Sigmoid colon (tissue), 7 donors: ENCODE results near the gene SYNE2. TPM values are rescaled to one million over a fixed set of nuclear protein-coding genes. Genes with fewer than 3 reads are reported as not detected.
"Not testable (repeated sequence)": the region's sequence is repeated elsewhere in the genome, so short reads cannot be mapped to it uniquely, and the experiment has no call there.

Source experiments
- DNase-seq: peaks from one replicate; pipeline ENCODE4 v3.0.0-alpha.2; 2019
- H3K27ac ChIP-seq, 4 donors: fragments of 200-600 bp; sonication (generic); one replicate each; pipeline ENCODE4 v1.5.1; 2016 to 2019; ENCODE audit warnings: mild to moderate bottlenecking in 1 of 4
- H3K27me3 ChIP-seq, 3 donors: fragments of 200-600 bp; sonication (generic); one replicate each; pipeline ENCODE4 v1.5.1; 2019; ENCODE audit warnings: mild to moderate bottlenecking in 1 of 3
- H3K36me3 ChIP-seq, 4 donors: fragments of 200-600 bp; sonication (generic); one replicate each; pipeline ENCODE4 v1.5.1; 2016 to 2019
- H3K4me1 ChIP-seq, 4 donors: fragments of 200-600 bp; sonication (generic); one replicate each; pipeline ENCODE4 v1.5.1; 2017 to 2019
- H3K4me3 ChIP-seq, 4 donors: fragments of 200-600 bp; sonication (generic); one replicate each; pipeline ENCODE4 v1.5.1; 2017 to 2019; ENCODE audit warnings: mild to moderate bottlenecking in 2 of 4, moderate library complexity in 1 of 4
- H3K9me3 ChIP-seq, 4 donors: fragments of 200-600 bp in 3 of 4; sonication (generic) in 3 of 4; one replicate each; pipeline versions ENCODE4 v1.5.1 to v1.6.1; 2013 to 2019
- CTCF ChIP-seq, 4 experiments: fragments of 450-650 bp in 3 of 4; fragments of 200-600 bp in 1 of 4; IDR thresholded peaks; one replicate each; pipeline ENCODE4 v1.5.1; 2016 to 2019; ENCODE audit warnings: antibody characterized with exemption in 4 of 4, mild to moderate bottlenecking in 3 of 4, moderate library complexity in 2 of 4
- EP300 ChIP-seq, 4 donors: sonication (generic); formaldehyde crosslinking; IDR thresholded peaks; one replicate each; pipeline ENCODE4 v1.6.1; 2017; ENCODE audit warnings: antibody characterized with exemption in 4 of 4
- POLR2A ChIP-seq, 2 donors: fragments of 450-650 bp; IDR thresholded peaks; one replicate each; pipeline ENCODE4 v1.6.1; 2016; ENCODE audit warnings: antibody characterized with exemption in 2 of 2, mild to moderate bottlenecking in 2 of 2, moderate library complexity in 2 of 2
- POLR2AphosphoS5 ChIP-seq, 4 donors: sonication (generic); formaldehyde crosslinking; IDR thresholded peaks; one replicate each; pipeline ENCODE4 v1.6.1; 2017; ENCODE audit warnings: antibody characterized with exemption in 4 of 4
- WGBS, 2 donors: extraction: QIAGEN DNeasy Blood & Tissue Kit; methylation state at CpG; one replicate each; pipeline ENCODE4 v1.1.7; 2013; 5-methylcytosine and 5-hydroxymethylcytosine counted together
- intact Hi-C: fragments of 100-400 bp; cut with DNase I; formaldehyde crosslinking; loops from one replicate; pipeline ENCODE4 v1.15.1; 2023
- polyA plus RNA-seq, 3 donors: library from polyadenylated mRNA; stranded (reverse); fragments of 200-250 nt; gene quantifications; one replicate each; pipeline ENCODE4 v1.2.3, GENCODE V29; 2013
- total RNA-seq, 4 donors: library from RNA; depleted of rRNA; stranded (reverse); fragments of >200 nt; gene quantifications; one replicate each; pipeline ENCODE4 v1.1.0, GENCODE V29; 2016
- donor health status: healthy with polysubstance abuse.
- donor health status: Bipolar disorder and iron deficiency.
- donor health status: healthy.

SYNE2 gene
- total and polyA plus RNA-seq, 7 donors, result 25.8 to 70.6 (median 54.6) TPM

GRCh38 chr14:63855281-63855680 lies 2.5 kb downstream of the SYNE2 start:
- WGBS, 2 donors, result 65 to 85% methylated on average over 4 of the region's 4 CpGs
- intact Hi-C loops, result no loop called here

GRCh38 chr14:63857466-63858030 lies 4.7 kb downstream of the SYNE2 start:
- no peaks in the 10 kb centered on the region for H3K9me3 ChIP-seq
- intact Hi-C loops, result no loop called here
- WGBS, 2 donors, result 88 to 92% methylated on average over 3 of the region's 3 CpGs
- H3K4me3 ChIP-seq, result no peak overlapping the region
- no peaks in the 10 kb centered on the region for H3K27me3 ChIP-seq
- peaks cover 0 to 8% (median 7%) of the 10 kb centered on the region in 4 donors for H3K4me1 ChIP-seq
- TF ChIP-seq POLR2A (IDR thresholded peaks at IDR 0.05) (no peak), CTCF (IDR thresholded peaks at IDR 0.05) (no peak), POLR2AphosphoS5 (IDR thresholded peaks at IDR 0.05) (no peak), EP300 (IDR thresholded peaks at IDR 0.05) (no peak)
- H3K27ac ChIP-seq, result no peak overlapping the region
- no peaks in the 10 kb centered on the region for H3K36me3 ChIP-seq
- DNase-seq, result no peak

More at GRCh38 chr14:63855281-63855680, 2.5 kb downstream of the SYNE2 start:
- TF ChIP-seq EP300 (IDR thresholded peaks at IDR 0.05) (no peak), CTCF (IDR thresholded peaks at IDR 0.05) (no peak), POLR2AphosphoS5 (IDR thresholded peaks at IDR 0.05) (no peak), POLR2A (IDR thresholded peaks at IDR 0.05) (no peak)
- Histone ChIP-seq H3K4me1 (peaks cover 0 to 12% (median 8%) of the 10 kb centered on the region in 4 donors), H3K27ac (no peak overlapping the region), H3K36me3 (no peaks in the 10 kb centered on the region), H3K27me3 (no peaks in the 10 kb centered on the region), H3K9me3 (no peaks in the 10 kb centered on the region), H3K4me3 (no peak overlapping the region)
- DNase-seq, result no peak

- no peak for DNase-seq
- Histone ChIP-seq H3K9me3 (no peaks in the 10 kb centered on the region), H3K4me1 (peaks cover 0 to 12% (median 6%) of the 10 kb centered on the region in 4 donors), H3K36me3 (no peaks in the 10 kb centered on the region), H3K27me3 (no peaks in the 10 kb centered on the region), H3K27ac (no peak overlapping the region), H3K4me3 (no peak overlapping the region)
- intact Hi-C loops, result no loop called here
- 1 to 16% methylated on average over 1 of the region's 1 CpG for WGBS, 2 donors
- TF ChIP-seq POLR2A (IDR thresholded peaks at IDR 0.05) (no peak), POLR2AphosphoS5 (IDR thresholded peaks at IDR 0.05) (no peak), CTCF (IDR thresholded peaks at IDR 0.05) (no peak), EP300 (IDR thresholded peaks at IDR 0.05) (no peak)
Measured at GRCh38 chr14:63860146-63860545, 7.3 kb downstream of the SYNE2 start.

- H3K27me3 ChIP-seq, result no peaks in the 10 kb centered on the region
- no peaks in the 10 kb centered on the region for H3K36me3 ChIP-seq
- intact Hi-C loops, result no loop called here
- no peak overlapping the region for H3K4me3 ChIP-seq
- no peak for DNase-seq
- peaks cover 0 to 12% (median 6%) of the 10 kb centered on the region in 4 donors for H3K4me1 ChIP-seq
- TF ChIP-seq CTCF (IDR thresholded peaks at IDR 0.05) (no peak), POLR2AphosphoS5 (IDR thresholded peaks at IDR 0.05) (no peak), EP300 (IDR thresholded peaks at IDR 0.05) (no peak), POLR2A (IDR thresholded peaks at IDR 0.05) (no peak)
- no peaks in the 10 kb centered on the region for H3K9me3 ChIP-seq
- no peak overlapping the region for H3K27ac ChIP-seq
- 91 to 92% methylated on average over 8 of the region's 8 CpGs for WGBS, 2 donors
Measured at GRCh38 chr14:63862163-63862562, 9.4 kb downstream of the SYNE2 start.

GRCh38 chr14:63863004-63863403 lies 10.2 kb downstream of the SYNE2 start:
- no peaks in the 10 kb centered on the region for H3K9me3 ChIP-seq
- no peak overlapping the region for H3K27ac ChIP-seq
- no peaks in the 10 kb centered on the region for H3K36me3 ChIP-seq
- no peak for DNase-seq
- H3K27me3 ChIP-seq, result no peaks in the 10 kb centered on the region
- no peak overlapping the region for H3K4me3 ChIP-seq
- intact Hi-C loops, result no loop called here
- no peak for TF ChIP-seq POLR2AphosphoS5 (IDR thresholded peaks at IDR 0.05)
- no peak for TF ChIP-seq POLR2A (IDR thresholded peaks at IDR 0.05)
- peaks cover 0 to 12% (median 6%) of the 10 kb centered on the region in 4 donors for H3K4me1 ChIP-seq
- 95% methylated on average over 6 of the region's 6 CpGs for WGBS, 2 donors

GRCh38 chr14:63864775-63865174 lies 12.0 kb downstream of the SYNE2 start:
- WGBS, 2 donors, result 0 to 8% methylated on average over 1 of the region's 2 CpGs
- peak overlapping the region in 1 of 4 donors; percentile 42 for H3K27ac ChIP-seq
- DNase-seq, intact Hi-C loops, H3K9me3 ChIP-seq, H3K36me3 ChIP-seq, H3K27me3 ChIP-seq: not testable (repeated sequence)
- H3K4me1 ChIP-seq, result peaks cover 0 to 12% (median 8%) of the 10 kb centered on the region in 4 donors
- H3K4me3 ChIP-seq, result peak overlapping the region in 2 of 4 donors; percentile 3 to 12
